Rectal smooth muscle tissue (tissue), 1 donor: ENCODE data around the gene RBP3.

Source experiments
- H3K27ac ChIP-seq: one replicate; pipeline ENCODE4 v1.7.0; 2013; ENCODE audit warnings: low read depth, low read length, inconsistent platforms
- H3K27me3 ChIP-seq: one replicate; pipeline ENCODE4 v1.7.0; 2013; ENCODE audit warnings: low read length; ENCODE audit not compliant: control insufficient read depth, insufficient read depth
- H3K36me3 ChIP-seq: one replicate; pipeline ENCODE4 v1.7.0; 2013; ENCODE audit warnings: low read length; ENCODE audit not compliant: control insufficient read depth, insufficient read depth
- H3K4me1 ChIP-seq: one replicate; pipeline ENCODE4 v1.7.0; 2013; ENCODE audit warnings: low read length; ENCODE audit not compliant: control insufficient read depth, insufficient read depth
- H3K4me3 ChIP-seq: one replicate; pipeline ENCODE4 v1.7.0; 2013; ENCODE audit warnings: low read length
- H3K9ac ChIP-seq: one replicate; pipeline ENCODE4 v1.7.0; 2013; ENCODE audit warnings: low read length

The RBP3 gene

DNA sequence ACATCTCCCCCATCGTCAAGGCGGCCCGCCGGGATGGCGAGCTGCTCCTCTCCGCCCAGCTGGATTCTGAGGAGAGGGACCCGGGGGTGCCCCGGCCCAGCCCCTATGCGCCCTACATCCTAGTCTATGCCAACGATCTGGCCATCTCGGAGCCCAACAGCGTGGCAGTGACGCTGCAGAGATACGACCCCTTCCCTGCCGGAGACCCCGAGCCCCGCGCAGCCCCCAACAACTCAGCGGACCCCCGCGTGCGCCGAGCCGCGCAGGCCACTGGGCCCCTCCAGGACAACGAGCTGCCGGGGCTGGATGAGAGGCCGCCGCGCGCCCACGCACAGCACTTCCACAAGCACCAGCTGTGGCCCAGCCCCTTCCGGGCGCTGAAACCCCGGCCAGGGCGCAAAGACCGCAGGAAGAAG, 38.1 kb upstream of the RBP3 start:
- Histone ChIP-seq H3K4me3 (no peak overlapping the region), H3K36me3 (no peaks in the 10 kb centered on the region), H3K27me3 (peaks cover 3% of the 10 kb centered on the region), H3K27ac (no peak overlapping the region), H3K9ac (no peak overlapping the region), H3K4me1 (no peaks in the 10 kb centered on the region)

DNA sequence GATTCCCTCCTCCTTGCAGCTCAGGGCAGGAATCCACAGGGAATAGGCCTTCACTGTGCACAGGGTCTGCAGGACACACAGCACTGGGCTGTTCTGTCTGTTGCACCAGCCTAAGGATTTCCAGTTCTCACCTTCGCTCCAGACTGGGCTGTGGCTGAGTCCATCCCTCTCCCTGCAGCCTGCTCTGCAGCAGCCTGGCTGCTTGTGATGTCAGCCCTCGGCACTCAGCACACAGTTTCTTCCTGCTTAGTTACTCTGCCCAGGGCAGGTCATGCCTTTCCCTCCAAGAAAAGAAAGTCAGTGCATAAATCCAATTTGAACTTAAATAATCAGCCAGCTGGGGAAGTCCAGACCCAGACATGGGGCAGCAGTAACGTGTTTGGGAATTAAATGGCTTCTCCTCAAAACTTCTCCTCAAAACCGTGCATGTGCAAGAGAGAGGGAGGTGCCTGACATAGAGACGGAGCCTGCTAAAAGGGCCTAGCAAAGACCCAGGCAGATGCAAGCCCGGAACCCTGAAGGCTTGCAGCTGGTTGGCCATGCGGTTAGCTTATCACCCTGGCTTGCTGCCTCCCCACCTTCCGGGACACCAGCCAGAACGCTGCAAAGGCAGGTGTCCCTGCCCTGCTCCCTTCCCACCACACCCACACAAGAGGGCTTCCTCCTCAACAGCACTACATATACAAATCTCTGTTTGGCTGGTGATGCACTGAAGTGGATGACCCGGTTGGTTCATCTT, 36.8 kb upstream of the RBP3 start:
- Histone ChIP-seq H3K9ac (no peak overlapping the region), H3K27ac (no peak overlapping the region), H3K36me3 (no peaks in the 10 kb centered on the region), H3K4me1 (no peaks in the 10 kb centered on the region), H3K27me3 (peaks cover 3% of the 10 kb centered on the region), H3K4me3 (no peak overlapping the region)

GRCh38 chr10:47311932-47312662, 36.1 kb upstream of the RBP3 start:
- no peaks in the 10 kb centered on the region for H3K27me3 ChIP-seq
- no peak overlapping the region for H3K4me3 ChIP-seq
- no peaks in the 10 kb centered on the region for H3K36me3 ChIP-seq
- H3K27ac ChIP-seq, result no peak overlapping the region
- no peak overlapping the region for H3K9ac ChIP-seq
- no peaks in the 10 kb centered on the region for H3K4me1 ChIP-seq

- Histone ChIP-seq H3K9ac (no peak overlapping the region), H3K36me3 (no peaks in the 10 kb centered on the region), H3K27ac (no peak overlapping the region), H3K27me3 (no peaks in the 10 kb centered on the region), H3K4me3 (no peak overlapping the region), H3K4me1 (no peaks in the 10 kb centered on the region)
Observed at GRCh38 chr10:47312663-47312995, 35.5 kb upstream of the RBP3 start.

DNA sequence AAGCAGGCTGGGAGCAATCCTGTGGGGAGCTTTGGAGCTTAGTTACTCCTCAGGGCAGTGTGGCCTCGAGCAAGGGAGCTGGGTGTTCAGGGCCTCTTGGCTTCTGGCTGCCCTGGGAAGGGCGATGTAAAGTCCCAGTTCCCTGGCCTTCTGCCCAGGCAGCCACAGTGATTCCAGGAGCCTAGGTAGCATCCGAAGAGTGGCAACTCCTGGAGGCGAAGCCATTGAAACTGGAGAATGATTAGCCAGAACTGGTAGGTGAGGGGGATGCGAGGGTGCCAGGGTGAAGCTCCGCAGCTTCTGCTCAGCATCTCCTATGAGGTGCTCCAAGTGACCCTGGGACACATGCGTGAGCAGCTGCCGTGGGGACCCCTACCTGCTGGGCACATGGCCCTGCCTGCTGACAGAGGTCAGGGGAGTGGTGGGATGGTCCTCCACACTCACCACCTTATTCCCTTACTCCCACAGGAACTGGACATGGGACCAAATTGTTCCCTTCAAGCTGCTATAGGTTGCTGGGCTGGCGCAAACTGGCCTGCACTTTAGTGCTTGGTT, 33.7 kb upstream of the RBP3 start:
- Histone ChIP-seq H3K27me3 (no peaks in the 10 kb centered on the region), H3K27ac (no peak overlapping the region), H3K4me3 (no peak overlapping the region), H3K36me3 (no peaks in the 10 kb centered on the region), H3K9ac (no peak overlapping the region), H3K4me1 (no peaks in the 10 kb centered on the region)

- no peak overlapping the region for H3K4me3 ChIP-seq
Observed at GRCh38 chr10:47315421-47315820, 32.7 kb upstream of the RBP3 start.

GRCh38 chr10:47316131-47316530, 32.0 kb upstream of the RBP3 start:
- no peak overlapping the region for H3K4me3 ChIP-seq
- no peak overlapping the region for H3K9ac ChIP-seq
- H3K27ac ChIP-seq, result no peak overlapping the region
- H3K27me3 ChIP-seq, result no peaks in the 10 kb centered on the region
- H3K4me1 ChIP-seq, result no peaks in the 10 kb centered on the region
- no peaks in the 10 kb centered on the region for H3K36me3 ChIP-seq

More at GRCh38 chr10:47315421-47315820, 32.7 kb upstream of the RBP3 start:
- Histone ChIP-seq H3K36me3 (no peaks in the 10 kb centered on the region), H3K4me1 (no peaks in the 10 kb centered on the region), H3K9ac (no peak overlapping the region), H3K27ac (no peak overlapping the region), H3K27me3 (no peaks in the 10 kb centered on the region)

GRCh38 chr10:47317251-47317650, 30.9 kb upstream of the RBP3 start:
- H3K4me3 ChIP-seq, result no peak overlapping the region
- no peak overlapping the region for H3K27ac ChIP-seq
- no peaks in the 10 kb centered on the region for H3K4me1 ChIP-seq
- H3K36me3 ChIP-seq, result no peaks in the 10 kb centered on the region
- no peaks in the 10 kb centered on the region for H3K27me3 ChIP-seq
- H3K9ac ChIP-seq, result no peak overlapping the region

- H3K36me3 ChIP-seq, result no peaks in the 10 kb centered on the region
- H3K4me3 ChIP-seq, result no peak overlapping the region
- no peaks in the 10 kb centered on the region for H3K27me3 ChIP-seq
- H3K27ac ChIP-seq, result no peak overlapping the region
- no peak overlapping the region for H3K9ac ChIP-seq
- no peaks in the 10 kb centered on the region for H3K4me1 ChIP-seq
Observed at GRCh38 chr10:47318706-47319105, 29.5 kb upstream of the RBP3 start.

GRCh38 chr10:47319784-47320183, 28.4 kb upstream of the RBP3 start:
- H3K27ac ChIP-seq, result no peak overlapping the region

GRCh38 chr10:47320812-47321211, 27.4 kb upstream of the RBP3 start:
- Histone ChIP-seq H3K27me3 (no peaks in the 10 kb centered on the region), H3K4me1 (no peaks in the 10 kb centered on the region), H3K9ac (no peak overlapping the region), H3K36me3 (no peaks in the 10 kb centered on the region), H3K27ac (no peak overlapping the region), H3K4me3 (no peak overlapping the region)

More at GRCh38 chr10:47319784-47320183, 28.4 kb upstream of the RBP3 start:
- Histone ChIP-seq H3K36me3 (no peaks in the 10 kb centered on the region), H3K4me1 (no peaks in the 10 kb centered on the region), H3K4me3 (no peak overlapping the region), H3K9ac (no peak overlapping the region), H3K27me3 (no peaks in the 10 kb centered on the region)

GRCh38 chr10:47321521-47322195, 26.5 kb upstream of the RBP3 start:
- Histone ChIP-seq H3K4me3 (no peak overlapping the region), H3K27ac (no peak overlapping the region), H3K27me3 (no peaks in the 10 kb centered on the region), H3K36me3 (no peaks in the 10 kb centered on the region), H3K9ac (no peak overlapping the region), H3K4me1 (no peaks in the 10 kb centered on the region)
